HG03558 (cell line): ENCODE data around the gene RBMS3.
"Not testable (repeated sequence)": the region's sequence is repeated elsewhere in the genome, so short reads cannot be mapped to it uniquely, and the experiment has no call there.

Experiments
- ATAC-seq: cut with Tn5 transposase; IDR thresholded peaks from one replicate; pipeline ENCODE4 v1.9.1; 2021; ENCODE audit warnings: moderate number of reproducible peaks; ENCODE audit not compliant: unreplicated experiment; ENCODE audit errors: extremely low read depth

Gene RBMS3

GRCh38 chr3:29513236-29513635 is 232.4 kb downstream of the RBMS3 start:
- no peak for ATAC-seq

GRCh38 chr3:29514170-29514569 is 233.3 kb downstream of the RBMS3 start:
- ATAC-seq: no peak

GRCh38 chr3:29514912-29515311 is 234.0 kb downstream of the RBMS3 start:
- no peak for ATAC-seq

- ATAC-seq: no peak
Measured at GRCh38 chr3:29515451-29515850, 234.6 kb downstream of the RBMS3 start.

- no peak for ATAC-seq
Measured at GRCh38 chr3:29516164-29516563, 235.3 kb downstream of the RBMS3 start.

GRCh38 chr3:29520764-29521163 is 239.9 kb downstream of the RBMS3 start:
- ATAC-seq: no peak

GRCh38 chr3:29521293-29521692 is 240.4 kb downstream of the RBMS3 start:
- no peak for ATAC-seq

- no peak for ATAC-seq
Measured at GRCh38 chr3:29521751-29522150, 240.9 kb downstream of the RBMS3 start.

- ATAC-seq: not testable (repeated sequence)
Measured at GRCh38 chr3:29524433-29524832, 243.6 kb downstream of the RBMS3 start.

GRCh38 chr3:29525254-29525881 is 244.5 kb downstream of the RBMS3 start:
- no peak for ATAC-seq

- no peak for ATAC-seq
Measured at GRCh38 chr3:29527246-29527645, 246.4 kb downstream of the RBMS3 start.

GRCh38 chr3:29531644-29532043 is 250.8 kb downstream of the RBMS3 start:
- ATAC-seq: no peak

- ATAC-seq: no peak
Measured at GRCh38 chr3:29532473-29532872, 251.6 kb downstream of the RBMS3 start.

- no peak for ATAC-seq
Measured at GRCh38 chr3:29534006-29534405, 253.1 kb downstream of the RBMS3 start.

GRCh38 chr3:29536016-29536758 is 255.3 kb downstream of the RBMS3 start:
- ATAC-seq: no peak

GRCh38 chr3:29537889-29538609 is 257.2 kb downstream of the RBMS3 start:
- no peak for ATAC-seq

- ATAC-seq: no peak
Measured at GRCh38 chr3:29538610-29538958, 257.7 kb downstream of the RBMS3 start.

- no peak for ATAC-seq
Measured at GRCh38 chr3:29540544-29540943, 259.7 kb downstream of the RBMS3 start.

- no peak for ATAC-seq
Measured at GRCh38 chr3:29544701-29545363, 264.0 kb downstream of the RBMS3 start.

- no peak for ATAC-seq
Measured at GRCh38 chr3:29545615-29546014, 264.7 kb downstream of the RBMS3 start.

- no peak for ATAC-seq
Measured at GRCh38 chr3:29552051-29552450, 271.2 kb downstream of the RBMS3 start.
